Liver (tissue), 9 donors: ENCODE measurements around the gene SEMA4D. TPM values are rescaled to one million over a fixed set of nuclear protein-coding genes. Genes with fewer than 3 reads are reported as not detected.

Experiments used
- DNase-seq: peaks from one replicate; pipeline ENCODE4 v3.0.0-alpha.2; 2017; ENCODE audit warnings: low spot score
- H3K27ac ChIP-seq, 2 donors: one replicate each; pipeline ENCODE4 v1.7.0; 2013; ENCODE audit warnings: inconsistent platforms in 2 of 2, low read length in 2 of 2, control low read depth in 1 of 2, low read depth in 1 of 2, mild to moderate bottlenecking in 1 of 2
- H3K27me3 ChIP-seq, 4 donors: one replicate each; pipeline versions ENCODE4 v1.6.1 to v1.7.0; 2013; ENCODE audit warnings: low read length in 3 of 4, inconsistent platforms in 1 of 4, mild to moderate bottlenecking in 1 of 4, moderate library complexity in 1 of 4; ENCODE audit not compliant: control insufficient read depth in 4 of 4, insufficient read depth in 4 of 4
- H3K36me3 ChIP-seq, 4 donors: one replicate each; pipeline versions ENCODE4 v1.6.1 to v1.7.0; 2013; ENCODE audit warnings: low read length in 3 of 4, mild to moderate bottlenecking in 3 of 4, low read depth in 1 of 4, moderate library complexity in 1 of 4; ENCODE audit not compliant: control insufficient read depth in 4 of 4, insufficient read depth in 3 of 4
- H3K4me1 ChIP-seq, 4 donors: one replicate each; pipeline versions ENCODE4 v1.6.1 to v1.7.0; 2013; ENCODE audit warnings: low read length in 3 of 4, mild to moderate bottlenecking in 3 of 4, moderate library complexity in 1 of 4; ENCODE audit not compliant: control insufficient read depth in 4 of 4, insufficient read depth in 4 of 4
- H3K4me3 ChIP-seq, 3 donors: one replicate each; pipeline versions ENCODE4 v1.6.1 to v1.7.0; 2013; ENCODE audit warnings: low read length in 3 of 3, control low read depth in 1 of 3, low read depth in 1 of 3, mild to moderate bottlenecking in 1 of 3
- H3K9ac ChIP-seq, 2 donors: one replicate each; pipeline ENCODE4 v1.7.0; 2013; ENCODE audit warnings: low read length in 2 of 2, mild to moderate bottlenecking in 2 of 2, moderate library complexity in 2 of 2, control low read depth in 1 of 2, low read depth in 1 of 2
- H3K9me3 ChIP-seq, 4 donors: one replicate each; pipeline versions ENCODE4 v1.6.1 to v1.7.0; 2013; ENCODE audit warnings: low read length in 3 of 4; ENCODE audit not compliant: control insufficient read depth in 4 of 4
- ATF3 ChIP-seq: IDR thresholded peaks from 2 replicates; pipeline ENCODE4 v1.6.1; 2016; ENCODE audit warnings: antibody characterized with exemption
- CTCF ChIP-seq: fragments of 150-350 bp; IDR thresholded peaks from 2 replicates; pipeline ENCODE4 v1.5.1; 2017; ENCODE audit warnings: improper control_type of control experiment, low read depth, low read length; ENCODE audit not compliant: missing input control
- EGR1 ChIP-seq, 2 donors: IDR thresholded peaks; 2 replicates each; pipeline ENCODE4 v1.6.1; 2016 to 2018; ENCODE audit warnings: antibody characterized with exemption in 2 of 2, low read depth in 2 of 2
- FOXA1 ChIP-seq: IDR thresholded peaks from 2 replicates; pipeline ENCODE4 v1.6.1; 2016; ENCODE audit warnings: antibody characterized with exemption
- FOXA2 ChIP-seq: IDR thresholded peaks from 2 replicates; pipeline ENCODE4 v1.6.1; 2016; ENCODE audit warnings: antibody characterized with exemption
- GABPA ChIP-seq, 2 donors: IDR thresholded peaks in 1 of 2; conservative IDR thresholded peaks in 1 of 2; 2 replicates each; pipeline ENCODE4 v1.6.1; 2016; ENCODE audit warnings: antibody characterized with exemption in 2 of 2, mild to moderate bottlenecking in 1 of 2, moderate library complexity in 1 of 2
- HNF4A ChIP-seq, 2 donors: conservative IDR thresholded peaks; 2 replicates each; pipeline ENCODE4 v1.6.1; 2016; ENCODE audit warnings: antibody characterized with exemption in 2 of 2, mild to moderate bottlenecking in 2 of 2
- HNF4G ChIP-seq: IDR thresholded peaks from 2 replicates; pipeline ENCODE4 v1.6.1; 2016; ENCODE audit warnings: antibody characterized with exemption
- JUND ChIP-seq, 2 donors: IDR thresholded peaks; 2 replicates each; pipeline ENCODE4 v1.6.1; 2016; ENCODE audit warnings: antibody characterized with exemption in 2 of 2
- NR2F2 ChIP-seq: IDR thresholded peaks from 2 replicates; pipeline ENCODE4 v1.6.1; 2016; ENCODE audit warnings: antibody characterized with exemption
- RAD21 ChIP-seq, 2 donors: IDR thresholded peaks; 2 replicates each; pipeline ENCODE4 v1.6.1; 2016; ENCODE audit warnings: antibody characterized with exemption in 2 of 2, mild to moderate bottlenecking in 2 of 2
- RXRA ChIP-seq, 2 donors: IDR thresholded peaks; 2 replicates each; pipeline ENCODE4 v1.6.1; 2017 to 2018; ENCODE audit warnings: antibody characterized with exemption in 2 of 2, mild to moderate bottlenecking in 1 of 2
- SP1 ChIP-seq: IDR thresholded peaks from 2 replicates; pipeline ENCODE4 v1.6.1; 2018; ENCODE audit warnings: antibody characterized with exemption, mild to moderate bottlenecking
- TAF1 ChIP-seq: conservative IDR thresholded peaks from 2 replicates; pipeline ENCODE4 v1.6.1; 2016; ENCODE audit warnings: antibody characterized with exemption, mild to moderate bottlenecking
- YY1 ChIP-seq: IDR thresholded peaks from 2 replicates; pipeline ENCODE4 v1.6.1; 2016; ENCODE audit warnings: antibody characterized with exemption, mild to moderate bottlenecking
- ZBTB33 ChIP-seq: IDR thresholded peaks from 2 replicates; pipeline ENCODE4 v1.6.1; 2016; ENCODE audit warnings: antibody characterized with exemption
- WGBS: extraction: QIAGEN DNeasy Blood & Tissue Kit; methylation state at CpG from one replicate; pipeline ENCODE4 v1.1.7; 2013; 5-methylcytosine and 5-hydroxymethylcytosine counted together
- polyA plus RNA-seq, 2 donors: library from polyadenylated mRNA; stranded (reverse) in 1 of 2; unstranded in 1 of 2; fragments of 200-250 nt in 1 of 2; fragments of >200 nt in 1 of 2; fragmentation: Nextera tagmentation in 1 of 2; extraction: Ambion mirVana in 1 of 2; gene quantifications; one replicate each; pipeline versions ENCODE4 v1.2.1 to v1.2.3, GENCODE V29; 2013 to 2015
- total RNA-seq, 2 donors: library from RNA; depleted of rRNA; stranded (reverse); fragments of >200 nt; gene quantifications; one replicate each; pipeline ENCODE4 v1.2.3, GENCODE V29; 2014
- TF ChIP-seq, protein P1 (sequence below): IDR thresholded peaks from 2 replicates; pipeline ENCODE4 v1.6.1; 2016; ENCODE audit warnings: antibody characterized with exemption, mild to moderate bottlenecking
- donor health status: healthy.
- donor health status: healthy.
- donor health status: healthy.
- donor health status: healthy.
- donor health status: healthy.

Gene SEMA4D
- total and polyA plus RNA-seq, 4 donors, result 1.4 to 12.0 (median 4.1) TPM

DNA sequence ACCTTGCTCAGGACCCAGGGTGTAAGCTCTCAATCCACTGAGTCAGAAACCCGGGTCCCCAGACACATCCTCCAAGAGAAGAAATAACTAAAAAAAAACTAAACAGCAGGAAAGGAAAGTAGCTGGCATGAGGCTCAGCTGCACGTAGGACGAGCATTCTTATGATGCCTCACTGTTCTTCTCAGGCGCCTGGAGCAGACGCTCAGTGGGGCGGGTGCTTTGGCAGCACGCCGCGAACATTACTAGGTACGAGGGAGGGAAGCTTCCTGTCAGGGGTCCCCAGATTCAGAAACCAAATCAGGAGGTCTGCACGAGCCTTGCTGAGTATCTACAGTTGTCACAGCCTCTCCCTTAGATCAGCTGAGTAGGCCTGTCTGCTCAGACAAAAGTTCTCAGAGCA, 93.8 kb downstream of the SEMA4D start:
- Histone ChIP-seq H3K36me3 (no peaks in the 10 kb centered on the region), H3K27ac (no peak overlapping the region), H3K9ac (no peak overlapping the region), H3K9me3 (no peaks in the 10 kb centered on the region), H3K4me3 (no peak overlapping the region), H3K27me3 (no peaks in the 10 kb centered on the region), H3K4me1 (peaks cover 0 to 3% (median 0%) of the 10 kb centered on the region in 4 donors)
- 94% methylated on average over 11 of the region's 11 CpGs for WGBS
- TF ChIP-seq ZBTB33 (no peak), FOXA1 (no peak), YY1 (no peak), EGR1 (IDR thresholded peaks at IDR 0.05; ENCODE audit: low read depth in 2 of 2) (no peak), HNF4G (no peak), FOXA2 (no peak), SP1 (no peak), RAD21 (IDR thresholded peaks at IDR 0.05) (no peak), RXRA (IDR thresholded peaks at IDR 0.05) (no peak), HNF4A (conservative IDR thresholded peaks at IDR 0.05) (no peak), CTCF (no peak), TAF1 (no peak)
- DNase-seq, result no peak

DNA sequence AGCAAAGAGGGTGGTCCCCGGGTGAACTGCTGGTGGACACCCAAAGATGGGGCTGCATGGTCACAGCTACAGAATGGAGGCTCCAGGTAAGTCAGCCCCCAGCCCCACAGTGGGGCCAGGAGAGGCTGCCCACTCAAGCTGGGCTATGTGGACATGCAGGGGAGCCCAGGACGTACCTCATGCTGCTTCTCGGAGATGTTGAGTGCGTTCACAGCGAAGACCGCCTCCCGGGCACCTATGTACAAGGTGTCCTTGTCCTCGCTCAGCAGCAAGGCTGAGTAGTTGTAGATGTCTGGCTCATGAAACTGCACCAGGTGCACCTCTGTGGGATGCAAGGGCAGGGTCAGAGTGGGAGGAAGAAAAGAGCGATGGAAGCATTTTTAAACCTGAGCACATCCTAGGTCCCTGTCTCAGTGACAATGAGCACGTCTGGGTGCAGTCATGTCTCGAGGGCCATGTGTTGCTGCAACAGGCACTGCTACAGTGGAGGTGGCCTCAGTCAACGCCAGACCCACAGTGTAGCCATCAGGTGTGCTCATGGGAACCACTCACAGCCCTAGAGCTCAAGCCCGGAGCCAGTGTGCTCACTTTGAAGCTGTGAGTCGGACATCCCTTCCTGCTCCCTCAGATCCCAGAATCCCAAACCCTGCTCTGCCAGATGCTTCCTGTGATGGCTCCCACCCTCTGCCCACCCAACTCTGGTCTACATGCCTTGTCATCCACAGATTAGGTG, 95.1 kb downstream of the SEMA4D start:
- Histone ChIP-seq H3K27me3 (no peaks in the 10 kb centered on the region), H3K9ac (no peak overlapping the region), H3K36me3 (peaks cover 0 to 3% (median 0%) of the 10 kb centered on the region in 4 donors), H3K27ac (no peak overlapping the region), H3K4me3 (no peak overlapping the region), H3K4me1 (peaks cover 0 to 3% (median 0%) of the 10 kb centered on the region in 4 donors), H3K9me3 (no peaks in the 10 kb centered on the region)
- 94% methylated on average over 14 of the region's 14 CpGs for WGBS
- TF ChIP-seq RXRA (IDR thresholded peaks at IDR 0.05) (no peak), SP1 (no peak), NR2F2 (no peak), TAF1 (no peak), RAD21 (IDR thresholded peaks at IDR 0.05) (no peak), HNF4A (conservative IDR thresholded peaks at IDR 0.05) (no peak), GABPA (IDR thresholded peaks at IDR 0.05 in 1 of 2, conservative IDR thresholded peaks at IDR 0.05 in 1 of 2) (no peak), ATF3 (no peak), YY1 (no peak), HNF4G (no peak), EGR1 (IDR thresholded peaks at IDR 0.05; ENCODE audit: low read depth in 2 of 2) (no peak), JUND (IDR thresholded peaks at IDR 0.05) (no peak)
- TF ChIP-seq, protein P1, sequence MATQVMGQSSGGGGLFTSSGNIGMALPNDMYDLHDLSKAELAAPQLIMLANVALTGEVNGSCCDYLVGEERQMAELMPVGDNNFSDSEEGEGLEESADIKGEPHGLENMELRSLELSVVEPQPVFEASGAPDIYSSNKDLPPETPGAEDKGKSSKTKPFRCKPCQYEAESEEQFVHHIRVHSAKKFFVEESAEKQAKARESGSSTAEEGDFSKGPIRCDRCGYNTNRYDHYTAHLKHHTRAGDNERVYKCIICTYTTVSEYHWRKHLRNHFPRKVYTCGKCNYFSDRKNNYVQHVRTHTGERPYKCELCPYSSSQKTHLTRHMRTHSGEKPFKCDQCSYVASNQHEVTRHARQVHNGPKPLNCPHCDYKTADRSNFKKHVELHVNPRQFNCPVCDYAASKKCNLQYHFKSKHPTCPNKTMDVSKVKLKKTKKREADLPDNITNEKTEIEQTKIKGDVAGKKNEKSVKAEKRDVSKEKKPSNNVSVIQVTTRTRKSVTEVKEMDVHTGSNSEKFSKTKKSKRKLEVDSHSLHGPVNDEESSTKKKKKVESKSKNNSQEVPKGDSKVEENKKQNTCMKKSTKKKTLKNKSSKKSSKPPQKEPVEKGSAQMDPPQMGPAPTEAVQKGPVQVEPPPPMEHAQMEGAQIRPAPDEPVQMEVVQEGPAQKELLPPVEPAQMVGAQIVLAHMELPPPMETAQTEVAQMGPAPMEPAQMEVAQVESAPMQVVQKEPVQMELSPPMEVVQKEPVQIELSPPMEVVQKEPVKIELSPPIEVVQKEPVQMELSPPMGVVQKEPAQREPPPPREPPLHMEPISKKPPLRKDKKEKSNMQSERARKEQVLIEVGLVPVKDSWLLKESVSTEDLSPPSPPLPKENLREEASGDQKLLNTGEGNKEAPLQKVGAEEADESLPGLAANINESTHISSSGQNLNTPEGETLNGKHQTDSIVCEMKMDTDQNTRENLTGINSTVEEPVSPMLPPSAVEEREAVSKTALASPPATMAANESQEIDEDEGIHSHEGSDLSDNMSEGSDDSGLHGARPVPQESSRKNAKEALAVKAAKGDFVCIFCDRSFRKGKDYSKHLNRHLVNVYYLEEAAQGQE, result no peak
- no peak for DNase-seq
